GM23338 (cell line): ENCODE data around the gene OR2M7. TPM values are rescaled to one million over a fixed set of nuclear protein-coding genes. Genes with fewer than 3 reads are reported as not detected.
"Not testable (repeated sequence)": the region's sequence is repeated elsewhere in the genome, so short reads cannot be mapped to it uniquely, and the experiment has no call there.

Experiments used
- ATAC-seq: fragments of 200-7000 bp; cut with Tn5 transposase; 3 replicates; pipeline ENCODE4 v1.9.1; 2020
- DNase-seq: peaks from one replicate; pipeline ENCODE4 v3.0.0-alpha.2; 2015; ENCODE audit warnings: low spot score
- H2AFZ ChIP-seq: fragments of 200-600 bp; sonication (generic); 2 replicates; pipeline ENCODE4 v1.8.0; 2016; ENCODE audit warnings: antibody characterized with exemption, mild to moderate bottlenecking, moderate library complexity
- H3F3A ChIP-seq: fragments of 200-600 bp; sonication (generic); replicated peaks from 2 replicates; pipeline ENCODE4 v1.8.0; 2017; ENCODE audit warnings: antibody characterized with exemption, mixed run types, low read depth
- H3K27ac ChIP-seq: fragments of 200-600 bp; sonication (generic); 2 replicates; pipeline ENCODE4 v1.6.1; 2016; ENCODE audit warnings: low read depth
- H3K27me3 ChIP-seq: fragments of 200-600 bp; sonication (generic); 2 replicates; pipeline ENCODE4 v1.8.0; 2016; ENCODE audit warnings: mild to moderate bottlenecking, mixed run types, moderate library complexity; ENCODE audit not compliant: insufficient read depth
- H3K36me3 ChIP-seq: fragments of 200-600 bp; sonication (generic); 2 replicates; pipeline ENCODE4 v1.8.0; 2016; ENCODE audit warnings: mild to moderate bottlenecking; ENCODE audit not compliant: insufficient read depth
- H3K4me1 ChIP-seq: fragments of 200-600 bp; sonication (generic); 2 replicates; pipeline ENCODE4 v1.8.0; 2016; ENCODE audit warnings: mild to moderate bottlenecking, moderate library complexity; ENCODE audit not compliant: insufficient read depth
- H3K4me2 ChIP-seq: fragments of 200-600 bp; sonication (generic); 2 replicates; pipeline ENCODE4 v1.7.1; 2017; ENCODE audit warnings: mixed run types
- H3K4me3 ChIP-seq: fragments of 200-600 bp; sonication (generic); 2 replicates; pipeline ENCODE4 v1.6.1; 2016; ENCODE audit warnings: mixed run types
- H3K79me2 ChIP-seq: fragments of 200-600 bp; sonication (generic); replicated peaks from 2 replicates; pipeline ENCODE4 v1.8.0; 2017; ENCODE audit warnings: mild to moderate bottlenecking; ENCODE audit not compliant: insufficient read depth
- H3K9me2 ChIP-seq: fragments of 200-600 bp; sonication (generic); 2 replicates; pipeline ENCODE4 v1.8.0; 2017; ENCODE audit not compliant: insufficient read depth
- H4K20me1 ChIP-seq: fragments of 200-600 bp; sonication (generic); replicated peaks from 2 replicates; pipeline ENCODE4 v1.8.0; 2017; ENCODE audit warnings: mild to moderate bottlenecking; ENCODE audit not compliant: insufficient read depth
- H3K27ac Mint-ChIP-seq: 2 replicates; pipeline ENCODE4 v1.8.0; 2020; ENCODE audit warnings: inconsistent platforms, mild to moderate bottlenecking, moderate library complexity, mixed read lengths
- H3K27me3 Mint-ChIP-seq: 3 replicates; pipeline ENCODE4 v1.8.0; 2022; ENCODE audit warnings: low read depth, mild to moderate bottlenecking, moderate library complexity, mixed read lengths, inconsistent platforms; ENCODE audit not compliant: insufficient read depth, poor library complexity
- H3K36me3 Mint-ChIP-seq: 3 replicates; pipeline ENCODE4 v1.8.0; 2021; ENCODE audit warnings: low read depth, mild to moderate bottlenecking, inconsistent platforms, moderate library complexity, mixed read lengths
- H3K4me1 Mint-ChIP-seq: 3 replicates; pipeline ENCODE4 v1.8.0; 2020; ENCODE audit warnings: mild to moderate bottlenecking, inconsistent platforms, mixed read lengths
- H3K4me3 Mint-ChIP-seq: 3 replicates; pipeline ENCODE4 v1.8.0; 2021; ENCODE audit warnings: moderate library complexity, mild to moderate bottlenecking, inconsistent platforms, mixed read lengths
- H3K9me3 Mint-ChIP-seq: 3 replicates; pipeline ENCODE4 v1.8.0; 2020; ENCODE audit warnings: moderate library complexity, mild to moderate bottlenecking, inconsistent platforms, mixed read lengths
- CREB1 ChIP-seq: fragments of 250-450 bp; sonication (Bioruptor Pico); IDR thresholded peaks from 2 replicates; pipeline ENCODE4 v1.5.0; 2020; ENCODE audit warnings: low read depth, mild to moderate bottlenecking, moderate library complexity
- EZH2 ChIP-seq: fragments of 200-600 bp; sonication (generic); IDR thresholded peaks from one replicate; pipeline ENCODE4 v1.8.0; 2017; ENCODE audit warnings: antibody characterized with exemption, mild to moderate bottlenecking, low read depth; ENCODE audit not compliant: unreplicated experiment
- EZH2phosphoT487 ChIP-seq: fragments of 200-600 bp; sonication (generic); IDR thresholded peaks from one replicate; pipeline ENCODE4 v1.8.1; 2018; ENCODE audit warnings: antibody characterized with exemption; ENCODE audit not compliant: unreplicated experiment
- POLR2AphosphoS5 ChIP-seq: IDR thresholded peaks from 2 replicates; pipeline ENCODE4 v1.6.1; 2016; ENCODE audit warnings: antibody characterized with exemption, low read depth
- ZNF114 ChIP-seq: fragments of 250-450 bp; sonication (Bioruptor Pico); IDR thresholded peaks from 2 replicates; pipeline ENCODE4 v1.5.0; 2020; ENCODE audit warnings: mild to moderate bottlenecking, moderate library complexity
- ZNF331 ChIP-seq: fragments of 250-450 bp; sonication (Bioruptor Pico); IDR thresholded peaks from 2 replicates; pipeline ENCODE4 v1.5.0; 2020; ENCODE audit warnings: low read depth, mild to moderate bottlenecking, moderate library complexity
- polyA plus RNA-seq: library from polyadenylated mRNA; unstranded; fragments of >200 nt; fragmentation: Nextera tagmentation; extraction: Ambion mirVana; gene quantifications from 2 replicates; pipeline ENCODE4 v1.2.1, GENCODE V29; 2016
- total RNA-seq: library from RNA; depleted of rRNA; stranded (reverse); fragments of >200 nt; shearing (Covaris generic); gene quantifications from 2 replicates; pipeline ENCODE4 v1.2.3, GENCODE V29; 2014
- TF ChIP-seq, protein P1 (sequence below): IDR thresholded peaks from one replicate; pipeline ENCODE4 v1.6.1; 2018; ENCODE audit warnings: antibody characterized with exemption; ENCODE audit not compliant: unreplicated experiment
- TF ChIP-seq, protein P2 (sequence below), 2 experiments: fragments of 200-600 bp in 1 of 2; sonication (generic) in 1 of 2; conservative IDR thresholded peaks; 2 replicates each; pipeline versions ENCODE4 v1.5.1 to v1.6.1; 2016 to 2017; ENCODE audit warnings: antibody characterized with exemption in 2 of 2, low read depth in 2 of 2, mild to moderate bottlenecking in 2 of 2, moderate library complexity in 1 of 2

The OR2M7 gene
- total and polyA plus RNA-seq, 2 experiments from 2014 or later: not detected

DNA sequence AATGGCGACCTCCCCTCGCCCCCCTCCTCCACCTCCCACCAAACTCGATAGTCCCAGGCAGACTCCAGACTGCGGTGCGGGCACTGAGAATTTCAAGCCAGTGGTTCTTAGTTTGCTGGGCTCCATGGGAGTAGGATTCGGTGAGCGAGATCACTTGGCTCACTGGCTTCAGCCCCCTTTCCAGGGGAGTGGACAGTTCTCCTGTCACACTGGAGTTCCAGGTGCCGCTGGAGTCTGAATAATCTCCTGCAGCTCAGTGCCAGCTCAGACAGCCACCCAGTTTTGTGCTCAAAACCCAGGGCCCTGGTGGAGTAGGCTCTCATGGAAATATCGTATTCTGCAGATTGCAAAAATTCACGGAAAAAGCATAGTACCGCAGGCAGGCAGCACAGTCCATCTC, 7.6 kb downstream of the OR2M7 start (continued):
- TF ChIP-seq, protein P1, sequence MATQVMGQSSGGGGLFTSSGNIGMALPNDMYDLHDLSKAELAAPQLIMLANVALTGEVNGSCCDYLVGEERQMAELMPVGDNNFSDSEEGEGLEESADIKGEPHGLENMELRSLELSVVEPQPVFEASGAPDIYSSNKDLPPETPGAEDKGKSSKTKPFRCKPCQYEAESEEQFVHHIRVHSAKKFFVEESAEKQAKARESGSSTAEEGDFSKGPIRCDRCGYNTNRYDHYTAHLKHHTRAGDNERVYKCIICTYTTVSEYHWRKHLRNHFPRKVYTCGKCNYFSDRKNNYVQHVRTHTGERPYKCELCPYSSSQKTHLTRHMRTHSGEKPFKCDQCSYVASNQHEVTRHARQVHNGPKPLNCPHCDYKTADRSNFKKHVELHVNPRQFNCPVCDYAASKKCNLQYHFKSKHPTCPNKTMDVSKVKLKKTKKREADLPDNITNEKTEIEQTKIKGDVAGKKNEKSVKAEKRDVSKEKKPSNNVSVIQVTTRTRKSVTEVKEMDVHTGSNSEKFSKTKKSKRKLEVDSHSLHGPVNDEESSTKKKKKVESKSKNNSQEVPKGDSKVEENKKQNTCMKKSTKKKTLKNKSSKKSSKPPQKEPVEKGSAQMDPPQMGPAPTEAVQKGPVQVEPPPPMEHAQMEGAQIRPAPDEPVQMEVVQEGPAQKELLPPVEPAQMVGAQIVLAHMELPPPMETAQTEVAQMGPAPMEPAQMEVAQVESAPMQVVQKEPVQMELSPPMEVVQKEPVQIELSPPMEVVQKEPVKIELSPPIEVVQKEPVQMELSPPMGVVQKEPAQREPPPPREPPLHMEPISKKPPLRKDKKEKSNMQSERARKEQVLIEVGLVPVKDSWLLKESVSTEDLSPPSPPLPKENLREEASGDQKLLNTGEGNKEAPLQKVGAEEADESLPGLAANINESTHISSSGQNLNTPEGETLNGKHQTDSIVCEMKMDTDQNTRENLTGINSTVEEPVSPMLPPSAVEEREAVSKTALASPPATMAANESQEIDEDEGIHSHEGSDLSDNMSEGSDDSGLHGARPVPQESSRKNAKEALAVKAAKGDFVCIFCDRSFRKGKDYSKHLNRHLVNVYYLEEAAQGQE: no peak
- TF ChIP-seq ZNF114 (CRISPR knock-in tag) (no peak), ZNF331 (CRISPR knock-in tag) (no peak)

DNA sequence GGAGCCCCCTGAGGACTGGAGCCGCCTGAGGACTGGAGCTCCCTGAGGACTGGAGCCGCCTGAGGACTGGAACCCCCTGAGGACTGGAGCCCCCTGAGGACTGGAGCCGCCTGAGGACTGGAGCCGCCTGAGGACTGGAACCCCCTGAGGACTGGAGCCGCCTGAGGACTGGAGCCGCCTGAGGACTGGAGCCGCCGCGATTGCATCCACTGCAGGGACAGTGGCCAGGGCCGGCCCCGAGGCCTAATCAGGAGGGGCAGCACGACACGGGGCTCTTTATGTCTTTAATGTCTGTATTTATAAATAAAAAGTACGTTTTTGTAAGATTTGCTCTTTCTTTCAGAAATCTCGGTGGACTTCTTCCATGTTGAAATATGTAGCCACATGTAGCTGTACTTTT, 17.6 kb downstream of the OR2M7 start:
- peaks cover 84% of the 10 kb centered on the region for H3K9me3 Mint-ChIP-seq
- not testable (repeated sequence) for H3K27ac Mint-ChIP-seq, H4K20me1 ChIP-seq, H3K4me3 ChIP-seq, H3K27me3 Mint-ChIP-seq, H3K27ac ChIP-seq, H3K4me2 ChIP-seq, H3K4me1 Mint-ChIP-seq, DNase-seq, H3K4me1 ChIP-seq, H3K79me2 ChIP-seq, H3K9me2 ChIP-seq, H3K27me3 ChIP-seq, ATAC-seq, H3F3A ChIP-seq, H3K4me3 Mint-ChIP-seq, H2AFZ ChIP-seq
- peaks cover 21% of the 10 kb centered on the region for H3K36me3 Mint-ChIP-seq
- peaks cover 11% of the 10 kb centered on the region; the same call in 1 of the 2 replicates for H3K36me3 ChIP-seq

DNA sequence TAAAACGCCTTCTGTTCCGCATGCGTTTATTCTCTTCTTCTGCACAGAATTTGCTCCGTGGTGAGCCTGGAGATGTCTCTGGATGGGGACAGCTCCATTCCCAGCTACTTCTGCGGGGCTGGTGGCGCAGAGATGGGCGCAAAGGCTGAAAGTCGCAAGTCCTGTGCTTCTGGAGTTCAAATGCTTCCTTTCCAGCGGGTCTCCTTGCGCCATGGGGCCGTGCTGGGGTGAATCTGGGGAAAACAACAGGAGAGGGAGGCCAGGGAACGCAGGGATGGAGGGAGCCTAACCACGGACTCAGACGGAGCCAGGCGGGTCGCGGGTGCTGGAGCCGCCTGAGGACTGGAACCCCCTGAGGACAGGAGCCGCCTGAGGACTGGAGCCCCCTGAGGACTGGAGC, 18.3 kb downstream of the OR2M7 start:
- H3K27me3 Mint-ChIP-seq: peaks cover 2% of the 10 kb centered on the region
- H3K4me3 ChIP-seq: no peak overlapping the region
- H3F3A ChIP-seq: no peaks in the 10 kb centered on the region
- H3K36me3 ChIP-seq: peaks cover 11% of the 10 kb centered on the region; the same call in 1 of the 2 replicates
- no peak overlapping the region for H3K4me2 ChIP-seq
- H3K4me3 Mint-ChIP-seq: no peak overlapping the region
- H3K27ac Mint-ChIP-seq: no peak overlapping the region
- no peak overlapping the region for H3K27ac ChIP-seq
- no peaks in the 10 kb centered on the region for H3K27me3 ChIP-seq
- no peak overlapping the region for H2AFZ ChIP-seq
- peaks cover 21% of the 10 kb centered on the region for H3K36me3 Mint-ChIP-seq
- H3K9me3 Mint-ChIP-seq: peaks cover 80% of the 10 kb centered on the region
- H4K20me1 ChIP-seq: no peaks in the 10 kb centered on the region
- H3K4me1 ChIP-seq: no peaks in the 10 kb centered on the region
- H3K4me1 Mint-ChIP-seq: no peaks in the 10 kb centered on the region
- no peaks in the 10 kb centered on the region for H3K9me2 ChIP-seq
- ATAC-seq (no peak), DNase-seq (no peak)
- H3K79me2 ChIP-seq: no peaks in the 10 kb centered on the region
- TF ChIP-seq, protein P2, sequence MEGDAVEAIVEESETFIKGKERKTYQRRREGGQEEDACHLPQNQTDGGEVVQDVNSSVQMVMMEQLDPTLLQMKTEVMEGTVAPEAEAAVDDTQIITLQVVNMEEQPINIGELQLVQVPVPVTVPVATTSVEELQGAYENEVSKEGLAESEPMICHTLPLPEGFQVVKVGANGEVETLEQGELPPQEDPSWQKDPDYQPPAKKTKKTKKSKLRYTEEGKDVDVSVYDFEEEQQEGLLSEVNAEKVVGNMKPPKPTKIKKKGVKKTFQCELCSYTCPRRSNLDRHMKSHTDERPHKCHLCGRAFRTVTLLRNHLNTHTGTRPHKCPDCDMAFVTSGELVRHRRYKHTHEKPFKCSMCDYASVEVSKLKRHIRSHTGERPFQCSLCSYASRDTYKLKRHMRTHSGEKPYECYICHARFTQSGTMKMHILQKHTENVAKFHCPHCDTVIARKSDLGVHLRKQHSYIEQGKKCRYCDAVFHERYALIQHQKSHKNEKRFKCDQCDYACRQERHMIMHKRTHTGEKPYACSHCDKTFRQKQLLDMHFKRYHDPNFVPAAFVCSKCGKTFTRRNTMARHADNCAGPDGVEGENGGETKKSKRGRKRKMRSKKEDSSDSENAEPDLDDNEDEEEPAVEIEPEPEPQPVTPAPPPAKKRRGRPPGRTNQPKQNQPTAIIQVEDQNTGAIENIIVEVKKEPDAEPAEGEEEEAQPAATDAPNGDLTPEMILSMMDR (conservative IDR thresholded peaks at IDR 0.05; ENCODE audit: low read depth in 2 of 2): no peak
- TF ChIP-seq EZH2 (no peak), ZNF331 (CRISPR knock-in tag) (no peak), CREB1 (CRISPR knock-in tag) (no peak), ZNF114 (CRISPR knock-in tag) (no peak), EZH2phosphoT487 (no peak), POLR2AphosphoS5 (no peak)
- TF ChIP-seq, protein P1: no peak
